H1 (cell line): ENCODE results near the gene PTMS. TPM values are rescaled to one million over a fixed set of nuclear protein-coding genes. Genes with fewer than 3 reads are reported as not detected.

Experiments
- CTCF ChIA-PET: fragments of 300-600 bp; sonication (Branson Sonifier 250); formaldehyde crosslinking; loops from one replicate; lab custom pipeline; 2021; ENCODE audit not compliant: partially characterized antibody; lab: Charles Lee
- POLR2A ChIA-PET: fragments of 300-600 bp; sonication (Branson Sonifier 250); formaldehyde crosslinking; loops from one replicate; lab custom pipeline; 2021; ENCODE audit warnings: inconsistent platforms; ENCODE audit not compliant: partially characterized antibody; lab: Charles Lee
- DNase-seq, 2 experiments: peaks; one replicate each; pipeline versions ENCODE4 v3.0.0 to v3.0.0-alpha.2; 2010 to 2022; ENCODE audit warnings: low spot score in 2 of 2, low read depth in 1 of 2, mixed read lengths in 1 of 2
- FAIRE-seq: peaks from 2 replicates; lab custom pipeline; 2011; peaks lifted over from hg19 to GRCh38; lab: Jason Lieb, UNC
- H2AFZ ChIP-seq: 2 replicates; pipeline ENCODE4 v1.8.1; 2012; ENCODE audit warnings: low read length, inconsistent platforms
- H2AK5ac ChIP-seq: 2 replicates; pipeline ENCODE4 v1.6.1; 2013; ENCODE audit warnings: low read depth, low read length
- H2BK120ac ChIP-seq: replicated peaks from 2 replicates; pipeline ENCODE3; 2013; ENCODE audit warnings: low read depth, low read length, inconsistent platforms
- H2BK12ac ChIP-seq: 2 replicates; pipeline ENCODE4 v1.6.1; 2013; ENCODE audit warnings: low read depth, low read length
- H2BK15ac ChIP-seq: 2 replicates; pipeline ENCODE4 v1.6.1; 2013; ENCODE audit warnings: low read length
- H2BK20ac ChIP-seq: 2 replicates; pipeline ENCODE4 v1.6.1; 2013; ENCODE audit warnings: low read length
- H2BK5ac ChIP-seq: 2 replicates; pipeline ENCODE4 v1.6.1; 2013; ENCODE audit warnings: low read depth, low read length
- H3K14ac ChIP-seq: 2 replicates; pipeline ENCODE4 v1.6.1; 2013; ENCODE audit warnings: inconsistent platforms; ENCODE audit not compliant: insufficient read length
- H3K18ac ChIP-seq: 2 replicates; pipeline ENCODE4 v1.6.1; 2013; ENCODE audit warnings: low read length; ENCODE audit errors: extremely low read depth
- H3K23ac ChIP-seq: 2 replicates; pipeline ENCODE4 v1.6.1; 2013; ENCODE audit warnings: inconsistent platforms; ENCODE audit not compliant: insufficient read length
- H3K23me2 ChIP-seq: 2 replicates; pipeline ENCODE4 v1.6.1; 2013; ENCODE audit warnings: low read depth, low read length
- H3K27ac ChIP-seq: 2 replicates; pipeline ENCODE4 v1.6.1; 2011; ENCODE audit warnings: low read depth, low read length, inconsistent platforms
- H3K27me3 ChIP-seq, 4 experiments: replicated peaks in 1 of 4; 1 replicate in 1 of 4; 2 replicates in 3 of 4; pipeline versions ENCODE4 v1.6.1 to v1.8.1; 2011 to 2013; ENCODE audit warnings: low read length in 3 of 4, mild to moderate bottlenecking in 3 of 4, inconsistent platforms in 2 of 4, mixed read lengths in 2 of 4, moderate library complexity in 1 of 4; ENCODE audit not compliant: control insufficient read depth in 3 of 4, insufficient read depth in 3 of 4; ENCODE audit errors: extremely low read depth in 1 of 4
- H3K36me3 ChIP-seq, 4 experiments: 2 replicates each; pipeline versions ENCODE4 v1.6.1 to v1.8.1; 2011 to 2013; ENCODE audit warnings: mild to moderate bottlenecking in 4 of 4, low read length in 3 of 4, moderate library complexity in 2 of 4, control low read depth in 1 of 4, inconsistent platforms in 1 of 4; ENCODE audit not compliant: insufficient read depth in 4 of 4, control insufficient read depth in 2 of 4
- H3K4ac ChIP-seq: replicated peaks from 2 replicates; pipeline ENCODE3; 2013; ENCODE audit warnings: low read length, low read depth, mixed read lengths, inconsistent platforms; ENCODE audit not compliant: insufficient read length
- H3K4me1 ChIP-seq, 4 experiments: replicated peaks in 1 of 4; 1 replicate in 1 of 4; 2 replicates in 3 of 4; pipeline versions ENCODE4 v1.6.1 to v1.8.1; 2011 to 2013; ENCODE audit warnings: low read length in 3 of 4, inconsistent platforms in 2 of 4, mixed read lengths in 1 of 4; ENCODE audit not compliant: insufficient read depth in 4 of 4, control insufficient read depth in 3 of 4
- H3K4me2 ChIP-seq, 2 experiments: 2 replicates each; pipeline versions ENCODE4 v1.6.1 to v1.8.1; 2011 to 2013; ENCODE audit warnings: low read depth in 2 of 2, low read length in 2 of 2, control low read depth in 1 of 2, inconsistent platforms in 1 of 2, mild to moderate bottlenecking in 1 of 2; ENCODE audit not compliant: insufficient read depth in 1 of 2
- H3K4me3 ChIP-seq, 4 experiments: fragments of 200-600, 300-600 bp in 1 of 4; sonication (generic), shearing (Covaris generic), sonication (Bioruptor Twin) in 1 of 4; 2 replicates each; pipeline versions ENCODE4 v1.5.1 to v1.8.1; 2011 to 2016; ENCODE audit warnings: low read length in 4 of 4, low read depth in 3 of 4, control low read depth in 2 of 4, inconsistent platforms in 2 of 4, mild to moderate bottlenecking in 2 of 4, mixed read lengths in 1 of 4, moderate library complexity in 1 of 4; ENCODE audit not compliant: insufficient read depth in 2 of 4; ENCODE audit errors: extremely low read depth in 1 of 4
- H3K56ac ChIP-seq: replicated peaks from 2 replicates; pipeline ENCODE3; 2013; ENCODE audit warnings: low read depth, mild to moderate bottlenecking, mixed read lengths, low read length, inconsistent platforms; ENCODE audit not compliant: insufficient read length
- H3K79me1 ChIP-seq: 2 replicates; pipeline ENCODE4 v1.6.1; 2013; ENCODE audit warnings: low read depth, low read length, control low read depth
- H3K79me2 ChIP-seq, 2 experiments: 2 replicates each; pipeline versions ENCODE4 v1.6.1 to v1.8.1; 2012 to 2013; ENCODE audit warnings: low read length in 2 of 2, mild to moderate bottlenecking in 2 of 2, inconsistent platforms in 1 of 2; ENCODE audit not compliant: insufficient read depth in 2 of 2, control insufficient read depth in 1 of 2
- H3K9ac ChIP-seq, 4 experiments: replicated peaks in 1 of 4; 1 replicate in 1 of 4; 2 replicates in 3 of 4; pipeline versions ENCODE4 v1.6.1 to v1.8.1; 2011 to 2013; ENCODE audit warnings: low read depth in 3 of 4, low read length in 3 of 4, control low read depth in 2 of 4, mild to moderate bottlenecking in 2 of 4, moderate library complexity in 2 of 4, inconsistent platforms in 1 of 4; ENCODE audit errors: extremely low read depth in 1 of 4
- H3K9me3 ChIP-seq, 2 experiments: 2 replicates each; pipeline versions ENCODE4 v1.6.1 to v1.8.1; 2012 to 2013; ENCODE audit warnings: mild to moderate bottlenecking in 2 of 2, moderate library complexity in 2 of 2, control low read depth in 1 of 2, inconsistent platforms in 1 of 2, low read depth in 1 of 2, low read length in 1 of 2, mixed read lengths in 1 of 2; ENCODE audit not compliant: insufficient read depth in 2 of 2
- H4K20me1 ChIP-seq, 2 experiments: replicated peaks in 1 of 2; 2 replicates each; pipeline versions ENCODE3 to v1.8.1; 2011 to 2013; ENCODE audit warnings: inconsistent platforms in 2 of 2, low read length in 2 of 2, mild to moderate bottlenecking in 1 of 2; ENCODE audit not compliant: insufficient read depth in 2 of 2, control insufficient read depth in 1 of 2
- H4K5ac ChIP-seq: 2 replicates; pipeline ENCODE4 v1.6.1; 2013; ENCODE audit warnings: low read length, low read depth, mixed read lengths, inconsistent platforms; ENCODE audit not compliant: insufficient read length
- H4K8ac ChIP-seq: 2 replicates; pipeline ENCODE4 v1.8.0; 2013; ENCODE audit warnings: mild to moderate bottlenecking, moderate library complexity, low read length, inconsistent platforms; ENCODE audit not compliant: insufficient read depth; ENCODE audit errors: extremely low read depth
- H4K91ac ChIP-seq: replicated peaks from 2 replicates; pipeline ENCODE3; 2013; ENCODE audit warnings: low read length, mixed read lengths, inconsistent platforms; ENCODE audit not compliant: insufficient read length
- CEBPB ChIP-seq: IDR thresholded peaks from 2 replicates; pipeline ENCODE4 v1.6.1; 2012; ENCODE audit warnings: low read depth, low read length
- CHD2 ChIP-seq: IDR thresholded peaks from 2 replicates; pipeline ENCODE4 v1.6.1; 2012; ENCODE audit warnings: low read length, improper control_type of control experiment
- CREB1 ChIP-seq: IDR thresholded peaks from 2 replicates; pipeline ENCODE4 v1.6.1; 2012; ENCODE audit warnings: inconsistent platforms
- CTBP2 ChIP-seq: IDR thresholded peaks from 2 replicates; pipeline ENCODE4 v1.7.0; 2011; ENCODE audit warnings: borderline replicate concordance, mild to moderate bottlenecking, moderate library complexity, mixed read lengths, low read length; ENCODE audit not compliant: insufficient read depth, insufficient read length
- EP300 ChIP-seq, 2 experiments: IDR thresholded peaks; 1 replicate in 1 of 2; 2 replicates in 1 of 2; pipeline ENCODE4 v1.6.1; 2011 to 2012; ENCODE audit warnings: low read depth in 2 of 2, low read length in 2 of 2, mild to moderate bottlenecking in 2 of 2, borderline replicate concordance in 1 of 2, inconsistent platforms in 1 of 2, moderate library complexity in 1 of 2
- POU5F1 ChIP-seq: IDR thresholded peaks from 2 replicates; pipeline ENCODE4 v1.6.1; 2011; ENCODE audit warnings: low read depth, mild to moderate bottlenecking, low read length, moderate library complexity
- SIN3A ChIP-seq, 2 experiments: IDR thresholded peaks in 1 of 2; conservative IDR thresholded peaks in 1 of 2; 2 replicates each; pipeline ENCODE4 v1.6.1; 2011 to 2012; ENCODE audit warnings: low read length in 2 of 2, improper control_type of control experiment in 1 of 2, low read depth in 1 of 2, mild to moderate bottlenecking in 1 of 2
- SIRT6 ChIP-seq: IDR thresholded peaks from one replicate; pipeline ENCODE4 v1.7.1; 2012; ENCODE audit warnings: low read length, inconsistent platforms
- TBP ChIP-seq: IDR thresholded peaks from 2 replicates; pipeline ENCODE4 v1.6.1; 2011; ENCODE audit warnings: low read depth, low read length, improper control_type of control experiment
- TCF12 ChIP-seq: IDR thresholded peaks from 2 replicates; pipeline ENCODE4 v1.6.1; 2011; ENCODE audit warnings: low read depth, mild to moderate bottlenecking, low read length
- YY1 ChIP-seq: IDR thresholded peaks from 2 replicates; pipeline ENCODE4 v1.6.1; 2011; ENCODE audit warnings: low read depth, mild to moderate bottlenecking, low read length
- WGBS, 2 experiments: shearing (Covaris generic) in 1 of 2; methylation state at CpG; one replicate each; pipeline versions ENCODE4 v1.1.6 to v1.1.7; 2013 to 2015; ENCODE audit warnings: low lambda C conversion rate in 2 of 2, mixed read lengths in 2 of 2, inconsistent platforms in 1 of 2, low coverage in 1 of 2, missing lambda C conversion rate in 1 of 2; ENCODE audit not compliant: insufficient replicate concordance in 2 of 2, insufficient coverage in 1 of 2, insufficient read length in 1 of 2; ENCODE audit errors: extremely low coverage in 1 of 2, missing lambda C conversion rate in 1 of 2; 5-methylcytosine and 5-hydroxymethylcytosine counted together
- polyA plus RNA-seq, 7 experiments: library from polyadenylated mRNA; depleted of rRNA in 3 of 7; stranded (reverse) in 5 of 7; unstranded in 2 of 7; fragments of >200 nt in 5 of 7; fragments of 200-250 nt in 2 of 7; gene quantifications; 1 replicate in 5 of 7; 2 replicates in 1 of 7; 4 replicates in 1 of 7; pipeline versions ENCODE4 v1.2.1 to v1.2.3, GENCODE V29; 2011 to 2013; ENCODE audit warnings: missing spikeins in 2 of 7, mixed read lengths in 2 of 7
- total RNA-seq: library from RNA; stranded (reverse); fragmentation: NEBNext Ultra II Directional; extraction: Animal tissue kit (Norgen Biotek cat#: 25700); gene quantifications from 2 replicates; pipeline ENCODE4 v1.2.1, GENCODE V29; 2021

Gene PTMS
- total and polyA plus RNA-seq, 2 of the 8 experiments (the other 6 are each of a cell fraction or from before 2014, with no cell fraction given): 444 to 553 TPM

- Histone ChIP-seq H3K23ac (no peak overlapping the region), H2AK5ac (0 out of 2 replicates have a peak overlapping the region, but pooled peaks have one; percentile 42), H3K4me3 (no peak overlapping the region), H3K4me2 (no peak overlapping the region), H2BK120ac (no peak overlapping the region), H3K27ac (no peak overlapping the region), H3K14ac (no peak overlapping the region), H3K79me1 (no peaks in the 10 kb centered on the region), H2BK5ac (no peak overlapping the region), H3K36me3 (peaks cover 0 to 12% (median 5%) of the 10 kb centered on the region in 4 experiments; a peak in 6 of 8 replicates), H3K9ac (no peak overlapping the region), H2BK12ac (no peak overlapping the region), H4K8ac (no peak overlapping the region), H3K23me2 (peaks cover 15% of the 10 kb centered on the region), H2BK15ac (0 out of 2 replicates have a peak overlapping the region, but pooled peaks have one; percentile 72), H2AFZ (no peak overlapping the region), H3K79me2 (no peaks in the 10 kb centered on the region), H3K9me3 (no peaks in the 10 kb centered on the region), H4K91ac (no peak overlapping the region), H3K4me1 (peaks cover 5 to 35% (median 25%) of the 10 kb centered on the region in 4 experiments), H4K20me1 (peaks cover 0 to 6% of the 10 kb centered on the region in 2 experiments), H3K4ac (no peak overlapping the region), H3K56ac (no peak overlapping the region), H3K18ac (0 out of 2 replicates have a peak overlapping the region, but pooled peaks have one; percentile 20), H3K27me3 (peaks cover 0 to 36% (median 26%) of the 10 kb centered on the region in 4 experiments; a peak in 5 of 7 replicates), H4K5ac (no peak overlapping the region), H2BK20ac (no peak overlapping the region)
- no peak for FAIRE-seq
- ChIA-PET POLR2A (interaction anchor here (1.0 to 11.6 kb wide), 9 partner anchors 8 to 92 kb away, joined by 3 to 151 read pairs (median 4); partner anchors contain the start of genes MLF2, PTMS, TPI1 and ZNF384), CTCF (interaction anchor here (0.9 to 29.6 kb wide), 4 partner anchors 9 to 54 kb away, joined by 3 to 532 read pairs (median 217); partner anchors contain the start of genes GNB3, GPR162, MLF2 and P3H3)
- no peak for DNase-seq
- 85% methylated on average over 16 of the region's 16 CpGs; no CpG with 5 or more reads in 1 of the 2 experiments for WGBS, 2 experiments
- TF ChIP-seq SIN3A (conservative IDR thresholded peaks at IDR 0.05 in 1 of 2, IDR thresholded peaks at IDR 0.05 in 1 of 2; ENCODE audit: low read depth in 1 of 2, low read length in 2 of 2) (no peak), CREB1 (no peak), POU5F1 (no peak), CTBP2 (no peak), TCF12 (no peak), TBP (no peak), YY1 (no peak), EP300 (IDR thresholded peaks at IDR 0.05; ENCODE audit: borderline replicate concordance in 1 of 2, low read depth in 2 of 2, low read length in 2 of 2) (no peak), CHD2 (no peak), SIRT6 (no peak), CEBPB (no peak)
Observed at GRCh38 chr12:6775185-6776174, 9.3 kb downstream of the PTMS start.
